GM19455 (cell line): ENCODE results near the gene CTIF.

ENCODE experiments used
- ATAC-seq: cut with Tn5 transposase; IDR thresholded peaks from one replicate; pipeline ENCODE4 v1.9.1; 2021; ENCODE audit not compliant: unreplicated experiment

Gene CTIF

GRCh38 chr18:48839819-48840490, 301.1 kb downstream of the CTIF start:
- no peak for ATAC-seq

GRCh38 chr18:48840491-48840877, 301.7 kb downstream of the CTIF start:
- ATAC-seq: no peak

- ATAC-seq: no peak
Observed at GRCh38 chr18:48841381-48842258, 302.8 kb downstream of the CTIF start.

GRCh38 chr18:48842259-48843061, 303.6 kb downstream of the CTIF start:
- ATAC-seq: no peak

DNA sequence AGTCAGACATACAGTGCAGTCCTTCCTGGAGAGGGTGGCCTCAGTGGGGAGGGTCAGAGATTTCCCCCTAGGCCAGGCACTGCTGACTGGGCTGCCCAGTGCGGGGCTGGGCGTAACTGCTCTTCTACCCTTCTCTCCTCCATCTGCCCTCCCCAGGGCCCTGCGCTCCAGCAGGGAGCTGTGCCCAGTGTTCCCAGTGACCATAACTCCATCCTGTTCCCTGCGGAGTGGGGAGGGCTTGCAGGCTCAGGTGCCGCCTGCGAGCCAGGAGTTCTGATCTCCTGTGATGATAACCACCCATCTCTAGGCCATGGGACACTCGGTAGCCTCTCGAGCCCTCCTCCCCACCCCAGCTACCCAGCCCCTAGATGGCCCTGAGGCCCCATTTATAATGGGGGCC, 304.3 kb downstream of the CTIF start:
- ATAC-seq: no peak

DNA sequence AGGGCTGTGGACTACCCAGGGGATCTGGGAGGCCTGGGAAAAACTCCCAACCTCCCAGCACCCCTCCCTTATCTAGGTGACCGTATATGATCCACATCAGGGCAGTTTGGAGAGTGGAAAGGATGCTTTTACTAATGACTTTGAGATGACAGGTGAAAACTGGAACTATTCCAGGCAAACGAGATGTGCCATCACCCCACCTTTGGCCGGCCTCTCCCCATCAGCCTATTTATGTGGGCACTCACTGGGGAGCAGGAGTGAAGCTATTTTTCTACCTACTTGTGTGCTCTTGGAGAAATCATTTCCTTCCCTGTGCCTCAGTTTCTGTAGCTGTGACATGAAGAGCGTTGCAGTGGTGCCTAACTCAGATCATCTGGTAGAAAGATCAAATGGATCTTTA, 304.8 kb downstream of the CTIF start:
- no peak for ATAC-seq

GRCh38 chr18:48844271-48844670, 305.4 kb downstream of the CTIF start:
- ATAC-seq: no peak

- ATAC-seq: no peak
Observed at GRCh38 chr18:48845174-48845573, 306.3 kb downstream of the CTIF start.

GRCh38 chr18:48846423-48846932, 307.6 kb downstream of the CTIF start:
- no peak for ATAC-seq

GRCh38 chr18:48847807-48848486, 309.1 kb downstream of the CTIF start:
- ATAC-seq: no peak

- ATAC-seq: no peak
Observed at GRCh38 chr18:48848641-48849143, 309.9 kb downstream of the CTIF start.

- ATAC-seq: no peak
Observed at GRCh38 chr18:48850822-48851598, 312.2 kb downstream of the CTIF start.

- ATAC-seq: no peak
Observed at GRCh38 chr18:48851599-48851960, 312.7 kb downstream of the CTIF start.

- ATAC-seq: no peak
Observed at GRCh38 chr18:48852292-48852691, 313.5 kb downstream of the CTIF start.

- ATAC-seq: no peak
Observed at GRCh38 chr18:48852794-48853193, 314.0 kb downstream of the CTIF start.

DNA sequence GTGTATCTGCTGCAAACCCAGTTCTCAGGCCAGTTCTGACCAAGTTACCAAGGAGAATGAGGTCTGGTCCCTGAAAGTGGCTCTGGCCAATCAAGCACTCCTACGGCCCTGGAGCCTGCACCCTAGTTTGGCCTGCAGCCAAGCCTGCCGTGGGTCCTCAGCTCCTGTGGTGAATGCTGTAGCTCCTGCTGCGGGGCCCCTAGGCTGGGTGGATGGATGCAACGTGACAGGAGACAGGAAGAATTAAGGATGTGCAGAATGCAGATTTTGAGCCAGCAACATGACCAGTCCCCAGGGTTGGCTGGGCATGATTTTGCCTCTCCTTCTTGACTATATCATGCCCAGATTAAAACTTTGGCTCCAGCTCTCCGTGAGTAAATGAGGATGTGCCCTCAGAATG, 314.8 kb downstream of the CTIF start:
- no peak for ATAC-seq

GRCh38 chr18:48854780-48855179, 315.9 kb downstream of the CTIF start:
- ATAC-seq: no peak

DNA sequence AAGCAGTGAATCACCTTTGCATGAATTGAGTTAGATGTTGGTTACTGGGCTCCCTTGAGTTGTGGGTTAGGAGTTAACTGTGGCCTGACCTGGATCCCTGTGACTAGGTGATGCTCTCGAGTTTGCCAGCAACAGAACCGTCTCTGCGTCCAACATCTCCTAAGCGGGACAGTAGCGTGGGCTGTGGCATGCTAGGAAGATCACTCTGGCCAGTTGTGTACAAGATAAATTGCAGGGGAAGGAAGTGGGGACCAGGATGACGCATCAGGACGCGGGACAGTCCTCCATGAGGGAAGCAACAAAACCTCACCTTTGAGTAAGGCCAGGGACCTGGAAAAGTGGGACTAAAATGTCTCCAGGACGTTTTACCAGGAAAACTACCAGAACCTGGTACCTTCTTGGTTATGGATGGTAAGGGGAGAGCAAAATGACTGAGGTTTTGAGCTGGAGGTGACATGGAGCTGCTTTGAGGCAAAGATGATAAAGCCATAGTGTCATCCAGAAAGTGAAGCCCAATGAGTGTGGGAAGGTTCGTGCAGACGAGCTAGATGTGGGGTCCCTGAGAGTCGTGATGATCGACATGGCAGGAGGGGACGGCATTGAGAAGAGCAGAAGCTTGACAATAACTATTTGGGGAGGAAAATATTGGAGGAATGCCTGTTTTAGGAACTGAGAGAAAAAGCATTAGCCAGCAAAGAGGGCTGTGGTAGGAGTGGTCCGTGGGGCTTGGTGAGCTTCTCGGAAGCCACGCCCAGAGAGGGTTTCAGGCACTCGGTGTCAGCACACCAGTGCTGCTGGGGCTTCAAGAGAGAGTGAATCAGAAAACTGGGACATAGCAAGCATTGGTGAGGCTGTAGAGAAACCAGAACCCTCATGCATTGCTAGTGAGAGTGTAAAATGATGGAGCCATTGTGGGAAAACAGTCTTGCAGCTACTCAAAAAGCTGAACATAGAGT, 316.9 kb downstream of the CTIF start:
- no peak for ATAC-seq
